ENCODE data around the gene CREBBP.

Gene CREBBP

GRCh38 chr16:3872216-3872895, 8.2 kb downstream of the CREBBP start:
- H3K27me3 ChIP-seq (ENCODE audit: control insufficient read depth in 1 of 2, insufficient read depth in 2 of 2, low read length in 2 of 2): no peaks in the 10 kb centered on the region
- H3K9me3 ChIP-seq (ENCODE audit: control insufficient read depth in 1 of 2, low read length in 2 of 2): no peaks in the 10 kb centered on the region
- no peak overlapping the region for H3K4me3 ChIP-seq (ENCODE audit: low read depth in 1 of 2, low read length in 2 of 2)
- H3K27ac ChIP-seq (ENCODE audit: low read depth, low read length): no peak overlapping the region
- peaks cover 0 to 5% of the 10 kb centered on the region in 2 donors for H3K36me3 ChIP-seq (ENCODE audit: control insufficient read depth in 1 of 2, insufficient read depth in 2 of 2, low read length in 2 of 2)
- peaks cover 55 to 71% of the 10 kb centered on the region in 2 donors for H3K4me1 ChIP-seq (ENCODE audit: control insufficient read depth in 1 of 2, insufficient read depth in 2 of 2, low read length in 2 of 2)
- H3K9ac ChIP-seq (ENCODE audit: low read depth in 1 of 2, low read length in 2 of 2): no peak overlapping the region

DNA sequence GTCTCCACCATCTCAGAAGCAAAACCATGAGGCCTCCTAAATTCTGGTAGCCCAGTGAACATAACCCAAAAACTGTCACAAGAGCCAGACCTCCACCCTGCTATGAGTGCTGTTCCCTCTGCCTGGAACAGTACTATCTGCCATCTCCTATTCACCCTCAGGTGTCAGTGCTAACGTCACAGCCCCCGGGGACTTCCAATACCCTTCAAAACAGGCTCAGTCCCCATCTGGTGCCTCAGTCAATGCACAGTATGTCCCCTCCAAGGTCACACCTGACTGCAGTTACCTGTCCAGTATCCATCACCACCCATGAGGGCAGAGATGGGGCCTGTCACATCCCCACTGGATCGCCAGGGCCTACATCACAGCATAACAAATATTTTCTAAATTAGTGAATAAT, 11.5 kb downstream of the CREBBP start:
- Histone ChIP-seq H3K27me3 (ENCODE audit: control insufficient read depth in 1 of 2, insufficient read depth in 2 of 2, low read length in 2 of 2) (no peaks in the 10 kb centered on the region), H3K27ac (ENCODE audit: low read depth, low read length) (no peak overlapping the region), H3K4me3 (ENCODE audit: low read depth in 1 of 2, low read length in 2 of 2) (no peak overlapping the region), H3K4me1 (ENCODE audit: control insufficient read depth in 1 of 2, insufficient read depth in 2 of 2, low read length in 2 of 2) (peaks cover 28 to 51% of the 10 kb centered on the region in 2 donors), H3K9me3 (ENCODE audit: control insufficient read depth in 1 of 2, low read length in 2 of 2) (no peaks in the 10 kb centered on the region), H3K36me3 (ENCODE audit: control insufficient read depth in 1 of 2, insufficient read depth in 2 of 2, low read length in 2 of 2) (no peaks in the 10 kb centered on the region), H3K9ac (ENCODE audit: low read depth in 1 of 2, low read length in 2 of 2) (no peak overlapping the region)

DNA sequence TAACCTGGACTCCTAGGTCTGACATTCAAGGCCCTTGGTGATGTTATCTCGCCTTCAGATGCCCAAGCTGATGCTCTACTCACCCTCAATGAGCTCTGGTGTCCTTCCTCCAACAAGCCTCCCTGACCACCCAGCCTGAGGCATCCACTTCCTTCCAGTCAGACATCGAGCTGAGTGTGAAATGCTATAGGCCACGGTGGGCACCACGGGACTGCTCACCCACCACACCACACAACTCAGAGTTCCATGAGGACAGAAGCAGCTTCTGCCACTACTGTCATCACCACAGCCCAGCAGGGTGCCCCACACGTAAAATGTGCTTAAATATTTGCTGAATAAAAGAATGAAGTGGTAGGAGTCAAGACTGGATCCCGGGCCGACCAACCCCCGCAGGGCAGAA, 12.0 kb downstream of the CREBBP start:
- no peak overlapping the region for H3K9ac ChIP-seq (ENCODE audit: low read depth in 1 of 2, low read length in 2 of 2)
- H3K4me3 ChIP-seq (ENCODE audit: low read depth in 1 of 2, low read length in 2 of 2): no peak overlapping the region
- no peak overlapping the region for H3K27ac ChIP-seq (ENCODE audit: low read depth, low read length)
- no peaks in the 10 kb centered on the region for H3K36me3 ChIP-seq (ENCODE audit: control insufficient read depth in 1 of 2, insufficient read depth in 2 of 2, low read length in 2 of 2)
- H3K4me1 ChIP-seq (ENCODE audit: control insufficient read depth in 1 of 2, insufficient read depth in 2 of 2, low read length in 2 of 2): peaks cover 28 to 51% of the 10 kb centered on the region in 2 donors
- no peaks in the 10 kb centered on the region for H3K9me3 ChIP-seq (ENCODE audit: control insufficient read depth in 1 of 2, low read length in 2 of 2)
- no peaks in the 10 kb centered on the region for H3K27me3 ChIP-seq (ENCODE audit: control insufficient read depth in 1 of 2, insufficient read depth in 2 of 2, low read length in 2 of 2)

- Histone ChIP-seq H3K9ac (ENCODE audit: low read depth in 1 of 2, low read length in 2 of 2) (no peak overlapping the region), H3K27me3 (ENCODE audit: control insufficient read depth in 1 of 2, insufficient read depth in 2 of 2, low read length in 2 of 2) (no peaks in the 10 kb centered on the region), H3K4me1 (ENCODE audit: control insufficient read depth in 1 of 2, insufficient read depth in 2 of 2, low read length in 2 of 2) (peaks cover 24 to 43% of the 10 kb centered on the region in 2 donors), H3K4me3 (ENCODE audit: low read depth in 1 of 2, low read length in 2 of 2) (no peak overlapping the region), H3K36me3 (ENCODE audit: control insufficient read depth in 1 of 2, insufficient read depth in 2 of 2, low read length in 2 of 2) (no peaks in the 10 kb centered on the region), H3K27ac (ENCODE audit: low read depth, low read length) (no peak overlapping the region), H3K9me3 (ENCODE audit: control insufficient read depth in 1 of 2, low read length in 2 of 2) (no peaks in the 10 kb centered on the region)
Observed at GRCh38 chr16:3866703-3867431, 13.6 kb downstream of the CREBBP start.

DNA sequence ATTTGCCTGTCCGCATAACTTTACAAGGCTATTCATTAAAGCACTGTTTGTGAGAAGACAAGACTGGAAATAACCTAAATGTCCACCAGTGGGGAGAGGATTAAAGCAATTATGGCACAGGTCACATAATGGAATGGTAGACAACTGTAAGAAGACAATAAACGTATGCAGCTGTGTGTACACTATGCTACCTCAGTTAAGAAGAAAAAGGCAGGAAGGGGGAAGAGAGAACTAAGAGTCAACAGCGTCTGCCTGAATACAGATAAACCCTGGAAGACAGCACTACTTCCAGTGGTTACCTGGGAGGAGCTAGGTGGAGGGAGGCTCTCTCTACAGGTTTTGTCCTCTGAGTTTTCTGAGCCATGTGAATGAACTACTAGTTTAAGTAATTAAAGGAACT, 15.3 kb downstream of the CREBBP start:
- H3K27me3 ChIP-seq (ENCODE audit: control insufficient read depth in 1 of 2, insufficient read depth in 2 of 2, low read length in 2 of 2): no peaks in the 10 kb centered on the region
- no peak overlapping the region for H3K9ac ChIP-seq (ENCODE audit: low read depth in 1 of 2, low read length in 2 of 2)
- peaks cover 26 to 32% of the 10 kb centered on the region in 2 donors for H3K4me1 ChIP-seq (ENCODE audit: control insufficient read depth in 1 of 2, insufficient read depth in 2 of 2, low read length in 2 of 2)
- H3K27ac ChIP-seq (ENCODE audit: low read depth, low read length): no peak overlapping the region
- no peaks in the 10 kb centered on the region for H3K9me3 ChIP-seq (ENCODE audit: control insufficient read depth in 1 of 2, low read length in 2 of 2)
- no peak overlapping the region for H3K4me3 ChIP-seq (ENCODE audit: low read depth in 1 of 2, low read length in 2 of 2)
- H3K36me3 ChIP-seq (ENCODE audit: control insufficient read depth in 1 of 2, insufficient read depth in 2 of 2, low read length in 2 of 2): no peaks in the 10 kb centered on the region

DNA sequence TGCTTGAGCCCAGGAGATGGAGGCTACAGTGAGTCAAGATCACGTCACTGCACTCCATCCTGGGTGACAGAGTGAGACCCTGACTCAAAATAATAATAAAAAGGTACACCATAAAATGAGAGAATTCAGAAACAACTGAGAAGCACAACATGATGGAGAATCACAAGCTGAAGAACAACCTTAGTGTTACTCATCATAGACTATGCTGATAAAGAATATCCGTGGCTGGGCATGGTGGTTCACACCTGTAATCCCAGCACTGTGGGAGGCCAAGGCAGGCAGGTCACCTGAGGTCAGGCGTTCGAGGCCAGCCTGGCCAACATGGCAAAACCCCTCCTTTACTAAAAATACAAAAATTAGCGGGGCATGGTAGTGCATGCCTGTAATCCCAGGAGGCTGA, 16.0 kb downstream of the CREBBP start:
- H3K4me3 ChIP-seq (ENCODE audit: low read depth in 1 of 2, low read length in 2 of 2): no peak overlapping the region
- H3K27me3 ChIP-seq (ENCODE audit: control insufficient read depth in 1 of 2, insufficient read depth in 2 of 2, low read length in 2 of 2): no peaks in the 10 kb centered on the region
- H3K4me1 ChIP-seq (ENCODE audit: control insufficient read depth in 1 of 2, insufficient read depth in 2 of 2, low read length in 2 of 2): peaks cover 33 to 39% of the 10 kb centered on the region in 2 donors
- no peaks in the 10 kb centered on the region for H3K36me3 ChIP-seq (ENCODE audit: control insufficient read depth in 1 of 2, insufficient read depth in 2 of 2, low read length in 2 of 2)
- no peak overlapping the region for H3K9ac ChIP-seq (ENCODE audit: low read depth in 1 of 2, low read length in 2 of 2)
- H3K9me3 ChIP-seq (ENCODE audit: control insufficient read depth in 1 of 2, low read length in 2 of 2): no peaks in the 10 kb centered on the region
- H3K27ac ChIP-seq (ENCODE audit: low read depth, low read length): no peak overlapping the region

DNA sequence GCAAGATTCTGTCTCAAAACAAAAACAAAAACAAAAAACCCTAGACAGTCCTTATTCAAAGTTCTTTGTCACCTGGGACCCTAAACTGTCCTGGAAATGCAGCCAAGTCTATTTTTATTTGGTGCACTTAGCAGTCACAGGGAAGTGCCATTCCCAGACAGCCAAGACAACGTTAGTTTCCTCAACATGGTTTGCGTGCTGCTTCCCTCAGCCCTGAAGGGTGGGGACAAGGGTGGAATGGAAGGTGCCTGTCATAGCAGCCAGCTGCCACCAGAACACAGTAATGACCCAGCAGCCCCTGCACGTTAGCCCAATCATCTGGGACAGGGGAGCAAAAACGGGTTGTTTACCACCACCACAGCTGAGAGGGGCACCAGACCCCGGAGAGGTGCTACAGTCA, 16.9 kb downstream of the CREBBP start:
- Histone ChIP-seq H3K4me1 (ENCODE audit: control insufficient read depth in 1 of 2, insufficient read depth in 2 of 2, low read length in 2 of 2) (peaks cover 35% of the 10 kb centered on the region in 2 donors), H3K27me3 (ENCODE audit: control insufficient read depth in 1 of 2, insufficient read depth in 2 of 2, low read length in 2 of 2) (no peaks in the 10 kb centered on the region), H3K27ac (ENCODE audit: low read depth, low read length) (no peak overlapping the region), H3K36me3 (ENCODE audit: control insufficient read depth in 1 of 2, insufficient read depth in 2 of 2, low read length in 2 of 2) (no peaks in the 10 kb centered on the region), H3K9me3 (ENCODE audit: control insufficient read depth in 1 of 2, low read length in 2 of 2) (no peaks in the 10 kb centered on the region), H3K4me3 (ENCODE audit: low read depth in 1 of 2, low read length in 2 of 2) (no peak overlapping the region), H3K9ac (ENCODE audit: low read depth in 1 of 2, low read length in 2 of 2) (no peak overlapping the region)

- Histone ChIP-seq H3K9ac (ENCODE audit: low read depth in 1 of 2, low read length in 2 of 2) (no peak overlapping the region), H3K27ac (ENCODE audit: low read depth, low read length) (no peak overlapping the region), H3K4me3 (ENCODE audit: low read depth in 1 of 2, low read length in 2 of 2) (peak overlapping the region in 1 of 2 donors; percentile 23), H3K9me3 (ENCODE audit: control insufficient read depth in 1 of 2, low read length in 2 of 2) (no peaks in the 10 kb centered on the region), H3K36me3 (ENCODE audit: control insufficient read depth in 1 of 2, insufficient read depth in 2 of 2, low read length in 2 of 2) (no peaks in the 10 kb centered on the region), H3K4me1 (ENCODE audit: control insufficient read depth in 1 of 2, insufficient read depth in 2 of 2, low read length in 2 of 2) (peaks cover 49 to 50% of the 10 kb centered on the region in 2 donors), H3K27me3 (ENCODE audit: control insufficient read depth in 1 of 2, insufficient read depth in 2 of 2, low read length in 2 of 2) (no peaks in the 10 kb centered on the region)
Observed at GRCh38 chr16:3861808-3862451, 18.6 kb downstream of the CREBBP start.

DNA sequence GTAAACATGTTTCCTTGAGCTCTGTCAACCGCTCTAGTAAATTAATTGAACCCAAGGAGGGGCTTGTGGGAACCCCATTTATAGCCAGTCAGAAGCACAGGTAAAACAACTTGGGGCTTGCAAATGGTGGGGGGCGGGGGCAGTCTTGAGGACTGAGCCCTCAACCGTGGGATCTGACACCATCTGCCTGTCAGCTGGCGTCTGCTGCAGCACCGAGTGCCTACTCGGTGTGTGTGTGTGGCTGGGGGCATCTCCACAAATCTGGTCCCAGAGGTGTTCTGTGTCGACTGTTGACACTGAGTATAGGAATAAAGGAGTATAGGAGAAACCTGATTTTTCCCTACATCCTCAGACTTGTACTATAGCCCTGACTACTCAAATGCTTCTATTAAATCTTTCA, 20.6 kb downstream of the CREBBP start:
- Histone ChIP-seq H3K4me1 (ENCODE audit: control insufficient read depth in 1 of 2, insufficient read depth in 2 of 2, low read length in 2 of 2) (peaks cover 47 to 61% of the 10 kb centered on the region in 2 donors), H3K9me3 (ENCODE audit: control insufficient read depth in 1 of 2, low read length in 2 of 2) (no peaks in the 10 kb centered on the region), H3K9ac (ENCODE audit: low read depth in 1 of 2, low read length in 2 of 2) (no peak overlapping the region), H3K27ac (ENCODE audit: low read depth, low read length) (no peak overlapping the region), H3K4me3 (ENCODE audit: low read depth in 1 of 2, low read length in 2 of 2) (no peak overlapping the region), H3K36me3 (ENCODE audit: control insufficient read depth in 1 of 2, insufficient read depth in 2 of 2, low read length in 2 of 2) (no peaks in the 10 kb centered on the region), H3K27me3 (ENCODE audit: control insufficient read depth in 1 of 2, insufficient read depth in 2 of 2, low read length in 2 of 2) (no peaks in the 10 kb centered on the region)

DNA sequence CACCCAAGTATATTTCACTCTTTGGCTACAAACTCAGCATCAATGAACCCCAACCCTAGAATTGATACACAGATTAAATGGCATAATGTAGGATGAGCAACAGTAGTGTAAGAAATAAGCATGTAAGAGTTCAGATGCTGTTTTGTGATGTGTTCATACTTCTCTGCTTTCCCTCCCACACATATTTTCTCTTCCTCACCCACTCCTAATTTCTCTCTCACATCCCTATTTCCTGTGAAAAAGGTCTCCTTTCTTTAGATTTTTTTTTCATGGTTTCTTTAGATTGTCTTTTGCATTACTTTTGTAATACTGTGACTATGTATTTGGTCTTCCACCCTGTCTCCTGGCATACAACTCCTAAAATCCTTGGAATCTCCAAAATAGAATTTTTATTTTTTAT, 21.7 kb downstream of the CREBBP start:
- H3K36me3 ChIP-seq (ENCODE audit: control insufficient read depth in 1 of 2, insufficient read depth in 2 of 2, low read length in 2 of 2): peaks cover 0 to 4% of the 10 kb centered on the region in 2 donors
- no peaks in the 10 kb centered on the region for H3K27me3 ChIP-seq (ENCODE audit: control insufficient read depth in 1 of 2, insufficient read depth in 2 of 2, low read length in 2 of 2)
- no peak overlapping the region for H3K27ac ChIP-seq (ENCODE audit: low read depth, low read length)
- H3K9ac ChIP-seq (ENCODE audit: low read depth in 1 of 2, low read length in 2 of 2): no peak overlapping the region
- H3K4me3 ChIP-seq (ENCODE audit: low read depth in 1 of 2, low read length in 2 of 2): no peak overlapping the region
- no peaks in the 10 kb centered on the region for H3K9me3 ChIP-seq (ENCODE audit: control insufficient read depth in 1 of 2, low read length in 2 of 2)
- peaks cover 54 to 63% of the 10 kb centered on the region in 2 donors for H3K4me1 ChIP-seq (ENCODE audit: control insufficient read depth in 1 of 2, insufficient read depth in 2 of 2, low read length in 2 of 2)
